Body of pancreas (tissue), 4 donors: ENCODE results near the gene SLC25A1.

Source experiments
- CTCF ChIP-seq, 7 experiments: fragments of 450-650 bp in 4 of 7; fragments of 200-600 bp in 3 of 7; sonication (generic) in 3 of 7; IDR thresholded peaks; one replicate each; pipeline ENCODE4 v1.5.1; 2016 to 2019; ENCODE audit warnings: antibody characterized with exemption in 7 of 7
- POLR2A ChIP-seq, 3 donors: fragments of 450-650 bp; IDR thresholded peaks; one replicate each; pipeline ENCODE4 v1.6.1; 2016; ENCODE audit warnings: antibody characterized with exemption in 3 of 3, mild to moderate bottlenecking in 2 of 3

- TF ChIP-seq CTCF (IDR thresholded peaks at IDR 0.05) (no peak), POLR2A (IDR thresholded peaks at IDR 0.05) (no peak)
Measured at GRCh38 chr22:19223110-19223509, 44.6 kb upstream of the SLC25A1 start.
